GM18498 (cell line): ENCODE data around the gene TP73.

Experiments used
- ATAC-seq: cut with Tn5 transposase; IDR thresholded peaks from one replicate; pipeline ENCODE4 v1.9.1; 2021; ENCODE audit warnings: mild to moderate bottlenecking, moderate library complexity; ENCODE audit not compliant: unreplicated experiment

Gene TP73

DNA sequence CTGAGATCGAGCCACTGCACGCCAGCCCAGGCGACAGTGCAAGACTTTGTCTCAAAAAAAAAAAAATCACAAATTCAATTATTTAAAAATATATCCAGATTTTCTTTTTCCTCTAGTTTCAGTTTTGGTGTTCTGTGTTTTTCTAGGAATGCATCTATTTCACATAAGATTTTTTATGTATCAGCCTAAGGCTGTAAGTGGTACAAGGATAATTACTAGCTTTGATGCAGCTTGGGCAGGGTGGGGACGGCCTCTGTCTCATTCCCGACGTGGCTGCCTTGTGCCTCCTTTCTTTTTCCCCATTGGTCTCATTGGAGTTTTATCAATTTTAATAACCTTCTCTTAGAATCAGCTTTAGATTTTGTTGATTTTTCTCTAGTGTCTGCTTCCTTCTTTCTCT, 106.8 kb downstream of the TP73 start:
- ATAC-seq = no peak

DNA sequence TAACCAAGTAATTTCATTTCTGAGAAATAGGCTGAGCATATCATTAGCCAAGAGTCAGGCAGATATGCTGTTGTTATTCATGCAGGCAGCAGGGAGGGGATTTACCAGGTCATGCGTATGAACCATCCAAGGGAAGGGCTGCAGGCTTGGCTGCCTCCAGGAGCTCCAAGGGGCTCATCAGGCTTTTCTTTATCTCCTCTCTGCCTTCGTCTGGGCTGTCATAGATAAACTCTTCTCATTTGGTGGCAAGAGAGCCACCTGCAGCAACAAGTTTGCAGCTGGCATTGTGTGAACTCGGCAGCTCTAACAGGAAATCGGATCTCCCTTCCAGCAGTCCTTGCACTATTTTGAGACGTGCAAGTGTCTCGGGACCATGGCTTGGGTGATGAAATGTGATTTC, 107.5 kb downstream of the TP73 start:
- ATAC-seq = no peak

DNA sequence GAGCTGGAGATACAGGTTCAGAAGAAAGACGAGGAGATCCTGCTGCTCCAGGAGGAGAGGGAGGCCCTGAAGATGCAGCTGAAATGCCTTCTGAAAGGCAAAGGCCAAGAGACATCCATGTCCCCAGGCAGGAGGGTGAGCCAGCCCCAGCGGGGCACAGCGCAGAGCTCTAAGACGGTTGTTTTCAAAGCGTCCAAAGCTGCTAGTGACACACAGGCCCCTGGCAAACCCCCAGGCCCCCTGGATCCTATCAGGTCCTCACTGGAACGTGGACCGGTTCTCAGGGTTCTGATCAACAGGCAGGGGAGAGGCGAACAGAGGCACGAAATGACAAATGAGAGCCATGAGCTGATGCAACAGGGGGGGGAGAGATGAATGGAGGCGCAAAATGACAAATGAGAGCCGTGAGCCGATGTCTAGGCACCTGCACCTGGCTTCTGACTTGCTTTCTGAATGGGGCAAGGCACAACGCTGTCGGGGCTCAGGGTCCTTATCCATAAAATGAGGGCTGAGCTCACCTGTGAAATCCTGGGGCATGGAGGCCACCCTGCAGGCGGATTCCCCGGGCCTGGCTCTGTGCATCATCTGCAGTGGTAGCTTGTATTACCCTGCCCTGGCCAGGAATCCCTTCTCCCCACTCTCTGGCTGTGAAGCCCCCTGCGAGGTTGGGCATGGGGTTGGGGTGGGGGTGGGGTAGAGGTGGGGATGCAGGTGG, 109.1 kb downstream of the TP73 start:
- ATAC-seq = no peak

DNA sequence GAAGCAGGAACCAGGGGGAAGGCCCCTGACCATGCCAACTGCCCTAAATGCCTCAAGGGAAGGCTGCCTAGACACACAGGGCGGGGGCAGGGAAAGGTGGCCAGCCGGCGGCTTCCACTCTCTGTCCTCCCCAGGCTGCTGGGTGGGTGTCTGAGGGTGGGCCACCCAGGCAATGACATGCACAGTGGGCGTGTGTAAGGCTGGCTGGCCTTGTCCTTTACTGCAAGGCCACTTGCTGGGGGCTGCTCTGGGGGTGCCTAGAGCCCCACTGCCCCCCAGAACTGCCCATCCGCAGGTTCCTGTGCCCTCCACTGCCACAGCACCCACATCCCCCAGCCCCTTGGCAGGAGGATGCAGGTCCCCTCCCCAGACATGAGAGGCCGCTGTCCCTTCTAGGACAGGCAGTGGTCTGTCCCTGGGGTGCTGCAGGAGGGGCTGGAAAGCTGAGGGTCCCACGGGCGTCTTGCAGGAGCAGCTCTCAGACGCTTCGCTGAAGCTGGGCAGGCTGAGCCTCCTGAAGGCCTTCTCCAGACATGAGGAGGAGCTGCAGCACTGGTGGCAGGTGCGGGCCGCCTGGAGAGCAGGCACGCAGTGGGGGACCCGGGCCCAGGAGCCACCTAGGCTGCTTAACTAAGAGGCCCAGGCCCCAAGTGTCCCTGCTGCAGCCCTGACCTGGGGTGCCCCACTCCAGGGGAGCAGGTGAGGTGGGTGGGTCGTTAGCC, 110.0 kb downstream of the TP73 start:
- no peak for ATAC-seq

DNA sequence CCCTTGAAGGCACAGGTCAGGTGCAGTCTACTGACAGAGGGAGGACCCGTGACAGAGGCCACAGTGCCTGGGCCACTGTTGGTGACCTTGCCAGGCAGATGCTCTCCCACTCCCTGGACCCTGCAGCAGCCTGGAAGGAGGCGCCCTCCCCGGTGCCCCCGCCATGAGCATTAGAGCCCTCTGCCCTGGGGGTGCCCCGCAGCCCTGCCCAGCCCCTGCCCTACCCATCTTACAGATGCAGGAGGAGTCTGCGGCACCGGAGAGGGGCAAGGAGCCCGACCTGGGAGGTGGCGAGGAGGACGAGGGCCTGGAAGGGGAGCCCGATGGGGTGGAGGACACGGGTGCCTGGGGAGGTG, 110.5 kb downstream of the TP73 start:
- no peak for ATAC-seq

DNA sequence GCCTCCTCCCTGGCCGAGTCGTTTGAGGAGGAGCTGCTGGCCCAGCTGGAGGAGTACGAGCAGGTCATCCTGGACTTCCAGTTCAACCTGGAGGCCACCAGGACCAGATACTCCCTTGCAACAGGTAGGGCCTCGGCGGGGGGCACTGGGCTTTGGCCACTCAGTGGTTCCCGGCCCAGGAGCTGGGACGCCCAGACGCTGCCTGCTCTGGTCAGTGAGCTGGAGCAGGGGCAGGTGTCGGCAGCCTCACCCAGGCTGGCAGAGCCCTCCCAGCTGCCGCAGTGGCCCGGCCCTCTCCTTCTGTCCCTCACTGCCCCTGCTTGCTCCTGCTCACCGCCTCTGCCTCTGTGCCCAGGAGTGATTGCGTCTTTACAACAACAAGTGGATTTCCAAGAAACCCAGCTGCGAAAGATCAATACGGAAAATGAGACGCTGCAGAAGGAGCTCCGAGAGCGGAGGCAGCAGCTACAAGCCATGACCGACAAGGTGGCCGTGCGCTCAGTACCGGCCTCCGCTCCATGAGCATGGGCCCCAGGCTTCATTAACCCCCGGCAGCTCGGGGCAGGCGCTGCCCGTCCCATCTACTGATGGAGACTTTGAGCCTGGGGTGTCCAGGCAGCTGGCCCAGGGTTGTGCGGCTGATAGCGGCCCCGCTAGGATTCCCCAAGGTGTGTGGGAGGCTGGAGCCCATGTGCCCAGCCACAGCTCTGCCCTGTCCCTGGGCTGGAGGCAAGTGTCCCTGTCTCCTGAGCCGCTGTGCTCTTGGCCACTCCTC, 111.2 kb downstream of the TP73 start:
- ATAC-seq = no peak

DNA sequence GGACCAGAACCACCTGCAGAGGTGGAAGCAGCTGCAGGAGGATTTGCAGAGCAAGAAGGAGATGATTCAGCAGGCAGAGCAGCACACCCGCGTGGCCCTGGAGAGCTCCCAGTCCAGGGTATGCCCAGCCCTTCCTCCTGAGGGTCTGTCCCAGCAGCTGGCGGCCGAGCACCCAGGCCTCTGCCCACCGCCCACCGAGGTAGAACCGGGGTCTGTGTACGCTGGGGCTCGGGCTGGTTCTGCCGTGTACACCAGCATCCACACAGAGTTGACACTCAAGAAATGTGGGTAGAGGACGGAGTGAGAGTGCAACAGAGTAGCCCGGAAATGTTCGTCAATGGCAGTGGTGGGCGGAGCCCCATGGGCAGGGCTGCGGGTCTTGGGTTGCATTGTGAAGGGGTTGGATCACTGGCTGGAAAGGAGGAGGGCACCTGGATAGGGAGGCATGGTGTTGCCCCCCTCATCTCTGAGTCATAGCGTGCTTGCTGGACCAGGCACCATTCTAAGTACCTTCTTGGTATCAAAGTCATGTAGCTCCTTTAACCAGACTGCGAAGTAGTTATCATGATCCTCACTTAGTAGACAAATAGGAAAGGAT, 115.1 kb downstream of the TP73 start:
- no peak for ATAC-seq

DNA sequence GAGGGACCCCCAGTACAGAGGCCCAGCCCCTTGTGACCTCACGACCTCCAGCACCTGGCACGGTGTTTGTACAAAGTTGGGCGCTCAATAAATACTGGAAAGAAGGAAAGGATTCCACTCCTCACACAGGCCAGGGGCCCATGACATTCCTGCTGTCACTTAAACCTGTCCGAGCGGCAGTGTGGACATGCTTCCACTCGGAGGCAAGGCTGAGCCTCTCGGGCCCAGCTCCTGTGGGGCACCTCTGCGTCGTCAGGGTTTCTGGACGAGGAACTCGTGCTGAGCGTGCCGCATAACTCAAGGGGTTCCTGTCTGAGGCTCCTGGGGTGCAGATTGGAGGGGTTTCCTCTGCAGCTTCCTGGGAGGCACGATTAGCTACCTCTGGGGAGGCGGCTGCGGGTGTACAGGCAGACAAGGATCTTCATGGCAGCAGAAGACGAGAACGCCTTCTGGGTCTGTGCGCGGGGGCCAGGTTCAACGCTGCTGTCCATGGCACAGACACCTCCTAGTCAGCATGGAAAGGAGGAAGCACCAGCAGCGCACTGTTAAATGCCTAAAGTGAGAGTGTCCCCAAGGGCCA, 116.6 kb downstream of the TP73 start:
- no peak for ATAC-seq

DNA sequence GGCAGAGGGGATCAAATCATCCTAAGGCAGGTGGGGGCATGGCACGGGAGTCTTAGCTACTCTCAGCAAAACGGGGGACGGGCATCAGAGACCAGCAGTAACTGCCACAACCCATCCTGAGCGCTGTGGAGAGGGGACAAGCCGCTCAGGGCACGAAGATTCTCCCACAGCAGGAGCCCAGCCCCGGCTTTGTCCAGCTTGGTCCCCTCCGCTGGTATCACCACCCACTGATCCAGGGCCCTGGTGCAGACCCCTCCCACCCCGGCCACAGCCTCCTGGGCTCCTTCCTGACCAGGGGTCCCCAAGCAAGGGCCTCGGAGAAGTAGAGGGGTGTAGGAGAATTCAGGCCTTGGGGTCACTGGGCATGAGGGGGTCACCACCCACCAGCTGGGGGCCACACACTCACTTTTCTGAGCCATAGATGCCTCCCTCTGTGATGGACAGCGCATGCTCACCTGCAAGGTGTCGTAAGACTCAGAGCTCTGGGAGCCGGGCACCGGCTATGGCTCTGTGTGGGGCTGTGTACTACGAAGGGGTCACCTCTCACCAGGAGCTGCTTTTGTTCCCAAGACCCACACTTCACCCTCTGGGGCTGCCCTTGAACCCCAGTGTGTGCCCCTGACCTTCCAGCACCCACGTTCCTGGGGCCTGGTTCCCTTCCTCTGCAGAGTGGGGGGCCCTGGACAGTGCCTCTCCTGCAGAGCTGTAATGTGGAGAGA, 117.9 kb downstream of the TP73 start:
- ATAC-seq = no peak

DNA sequence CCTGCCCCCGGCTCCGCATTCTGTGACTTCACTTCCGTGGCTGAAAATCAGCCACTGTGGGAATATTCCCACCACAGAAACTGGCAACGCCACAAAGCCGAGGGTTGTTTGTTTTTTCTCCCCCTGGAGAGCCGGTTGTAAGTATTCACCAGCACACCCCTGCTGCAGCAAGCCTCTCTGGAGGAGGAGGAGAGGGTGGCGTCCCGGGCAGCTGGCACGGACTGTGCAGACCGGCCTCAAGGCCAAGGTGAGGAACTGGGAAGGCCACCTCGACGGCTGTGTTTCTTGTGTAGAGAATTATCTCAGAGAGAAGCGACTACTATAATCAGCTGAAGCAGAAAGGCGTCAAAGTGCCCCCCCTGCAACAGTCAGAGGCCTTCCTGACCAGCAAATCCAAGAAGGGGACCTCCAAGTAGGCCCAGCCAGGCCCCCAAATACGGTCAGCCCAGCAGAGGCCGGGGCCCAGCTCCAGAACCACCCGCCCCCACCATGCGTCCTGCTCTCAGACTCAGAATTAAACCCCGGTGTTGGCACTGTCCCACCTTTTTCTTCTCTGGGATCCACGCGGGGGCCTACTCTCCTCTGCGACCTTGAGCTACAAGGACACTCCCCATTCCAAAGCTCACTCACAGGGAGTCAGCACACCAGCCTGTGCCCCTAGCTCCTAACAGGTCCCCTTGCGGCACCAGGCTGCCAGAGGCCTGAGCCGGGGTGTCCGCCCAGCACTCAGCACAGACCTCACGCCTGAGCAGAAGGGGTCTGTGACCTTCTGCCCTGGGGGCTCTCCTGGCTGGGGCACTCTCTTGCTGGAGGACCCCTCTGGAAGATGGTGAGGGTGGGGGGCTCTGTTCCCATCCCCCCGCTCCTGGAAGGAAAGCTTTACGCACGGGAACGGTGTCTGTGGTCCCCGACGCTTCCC, 119.1 kb downstream of the TP73 start:
- ATAC-seq = no peak

DNA sequence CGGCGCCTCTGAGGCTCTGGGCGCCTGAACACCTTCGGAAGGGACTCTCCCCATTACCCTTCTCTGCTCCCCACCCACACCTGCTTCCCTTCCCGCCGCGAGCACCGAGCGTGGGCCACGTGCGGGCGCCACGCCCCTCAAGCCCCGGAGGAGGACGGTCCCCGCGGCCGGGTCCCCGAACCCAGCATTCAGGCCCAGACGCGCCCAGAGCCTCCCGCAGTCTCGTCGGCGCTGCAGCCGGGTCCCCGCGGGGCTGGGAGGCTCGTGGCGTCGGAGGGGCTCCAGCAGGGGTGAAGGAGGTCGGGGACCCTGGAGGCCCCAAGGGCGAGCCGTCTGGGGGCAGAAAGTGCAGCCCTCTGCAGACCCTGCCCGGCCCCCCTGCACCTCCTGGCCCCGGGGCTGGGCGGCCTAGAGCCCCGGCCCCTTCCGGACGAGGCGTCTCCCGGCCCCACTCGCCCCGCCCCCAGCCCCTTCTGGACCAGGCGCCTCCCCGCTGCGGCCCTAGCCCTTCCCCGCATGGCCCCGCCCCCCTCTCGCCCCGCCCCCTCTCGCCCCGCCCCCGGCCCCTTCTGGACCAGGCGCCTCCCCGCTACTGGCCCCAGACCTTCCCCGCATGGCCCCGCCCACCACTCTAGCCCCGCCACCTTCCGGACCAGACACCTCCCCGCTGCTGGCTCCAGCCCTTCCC, 119.9 kb downstream of the TP73 start:
- ATAC-seq = peak; percentile 65

DNA sequence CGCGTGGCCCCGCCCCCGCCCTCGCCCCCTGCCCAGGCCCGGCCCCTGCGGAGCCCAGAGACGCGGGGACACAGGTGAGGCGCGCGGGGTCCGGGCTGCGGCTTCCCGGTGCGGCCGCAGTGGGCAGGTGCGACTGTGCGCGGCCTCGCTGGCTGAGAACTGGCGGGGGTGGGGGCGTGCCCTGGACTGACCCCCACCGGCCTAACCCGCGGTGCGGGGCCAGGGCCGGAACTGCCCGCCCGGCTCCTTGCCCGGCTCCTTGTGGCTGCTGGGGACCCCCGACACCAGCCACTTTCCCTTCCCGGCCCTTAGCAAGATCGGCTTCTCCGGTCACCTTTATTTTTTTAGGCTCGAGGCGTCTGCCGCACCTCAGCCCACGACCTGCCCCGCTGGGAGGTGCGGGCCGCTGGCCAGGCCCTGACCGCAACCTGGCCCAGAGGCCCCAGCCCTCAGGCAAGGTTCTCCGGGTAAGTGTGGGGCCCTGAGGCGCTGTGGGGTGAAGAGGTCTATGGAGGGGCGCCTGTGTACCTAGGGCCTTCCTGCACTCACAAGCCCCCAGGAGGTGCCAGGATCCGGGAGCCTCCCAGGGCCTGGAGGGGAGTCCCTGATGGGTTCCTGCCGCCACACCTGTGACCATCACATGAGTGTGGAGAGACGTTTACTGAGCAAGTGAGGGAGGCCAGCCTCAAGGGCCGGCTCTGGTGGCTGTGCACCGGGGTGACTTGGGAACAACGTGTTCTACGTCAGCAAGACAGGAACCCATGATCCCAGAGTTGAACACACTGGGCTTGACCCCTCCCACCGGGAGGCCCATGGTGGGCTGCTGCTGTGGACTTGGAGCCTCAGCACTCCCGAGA, 120.6 kb downstream of the TP73 start, which contains the start of gene SMIM1:
Gene SMIM1, plus strand, starts transcription at position 35 of the 857 bp plus-strand sequence. CDS start 2,625 bp downstream, outside the sequence.
- peak; percentile 24 for ATAC-seq

DNA sequence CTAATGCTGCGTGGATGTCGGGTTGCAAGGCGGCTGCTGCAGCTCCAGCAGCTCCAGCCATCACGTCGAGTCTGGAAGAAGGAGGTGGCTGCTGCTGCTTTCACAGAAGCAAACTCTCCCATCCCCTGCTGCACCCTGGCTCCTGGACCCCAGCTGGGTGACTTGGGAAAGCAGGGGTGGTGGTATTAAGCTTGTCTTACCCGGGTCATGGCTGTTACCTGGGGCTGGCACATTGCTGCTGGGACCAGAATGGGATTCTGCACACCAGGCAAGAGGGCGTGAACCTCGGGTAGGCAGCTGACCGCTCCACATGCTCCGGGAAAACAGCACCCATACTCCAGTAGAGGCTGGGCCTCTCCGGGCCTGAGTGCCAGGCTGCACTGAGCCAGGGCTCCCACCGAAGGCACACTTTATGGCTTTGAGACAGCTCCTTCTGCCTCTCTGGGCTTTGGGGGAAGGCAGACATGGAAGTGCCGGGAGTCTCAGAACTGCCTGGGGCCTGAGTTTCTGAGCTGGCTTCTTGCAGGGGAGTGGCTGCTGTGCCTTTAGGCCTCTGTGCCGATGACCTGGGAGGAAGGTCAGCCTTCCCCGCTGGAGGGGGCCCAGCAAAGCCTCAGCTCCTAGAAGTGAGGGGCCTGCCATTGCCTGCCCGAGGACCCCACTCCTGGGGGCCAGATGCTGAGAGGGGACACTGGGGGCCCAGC, 121.4 kb downstream of the TP73 start:
- ATAC-seq = no peak

DNA sequence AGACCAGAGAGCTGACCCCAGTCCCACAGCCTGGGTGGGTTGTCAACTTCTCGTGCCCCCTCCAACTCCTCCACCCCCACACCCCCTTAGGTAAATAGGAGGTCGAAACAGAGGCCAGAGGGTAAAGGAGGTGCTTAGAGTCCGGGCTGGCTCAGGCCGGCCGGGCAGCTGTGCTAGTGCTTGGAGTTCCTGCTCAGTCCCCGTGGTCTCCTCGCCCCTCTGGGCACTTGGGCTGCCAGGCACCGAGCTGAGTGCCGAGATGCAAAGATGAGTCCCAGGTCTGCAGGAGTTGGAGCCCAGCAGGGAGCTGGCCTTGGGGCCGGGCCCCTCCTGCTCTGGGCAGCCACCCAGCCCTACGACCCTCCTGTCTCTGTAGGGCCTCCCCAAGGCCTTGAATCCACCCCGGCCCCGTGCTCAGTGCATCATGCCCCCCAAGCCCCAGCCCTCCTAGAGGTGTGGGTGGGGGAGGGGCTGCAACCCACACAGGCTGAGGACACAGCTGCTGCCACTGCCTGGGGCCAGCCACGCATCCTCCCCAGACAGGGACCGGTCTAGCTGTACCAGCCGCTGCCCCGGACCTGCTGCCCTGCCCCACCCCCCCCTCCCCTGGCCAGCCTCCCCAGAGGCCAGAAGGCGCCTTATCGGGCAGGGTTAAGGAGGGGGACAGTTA, 122.1 kb downstream of the TP73 start:
- ATAC-seq = no peak

DNA sequence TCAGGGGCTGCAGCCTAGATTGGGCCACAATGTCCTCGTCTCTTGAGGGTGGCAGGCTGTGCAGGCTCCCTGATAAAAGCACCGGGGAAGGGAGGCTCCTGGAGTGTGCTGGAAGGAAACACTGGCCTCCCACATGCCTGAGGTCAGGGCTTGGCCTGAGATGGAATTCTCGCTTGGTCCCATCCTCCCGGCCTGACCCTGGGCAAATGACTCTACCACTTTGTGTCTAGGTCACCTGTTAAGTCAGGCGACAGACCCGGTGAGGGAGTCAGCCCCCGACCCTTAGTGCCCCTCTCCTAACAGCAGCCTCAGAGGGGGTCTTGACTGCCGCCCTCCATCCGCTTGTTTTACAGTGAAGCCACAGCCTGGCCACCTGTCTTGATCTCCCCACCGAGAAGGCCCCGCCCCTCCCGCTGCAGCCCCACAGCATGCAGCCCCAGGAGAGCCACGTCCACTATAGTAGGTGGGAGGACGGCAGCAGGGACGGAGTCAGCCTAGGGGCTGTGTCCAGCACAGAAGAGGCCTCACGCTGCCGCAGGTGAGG, 122.7 kb downstream of the TP73 start:
- no peak for ATAC-seq

DNA sequence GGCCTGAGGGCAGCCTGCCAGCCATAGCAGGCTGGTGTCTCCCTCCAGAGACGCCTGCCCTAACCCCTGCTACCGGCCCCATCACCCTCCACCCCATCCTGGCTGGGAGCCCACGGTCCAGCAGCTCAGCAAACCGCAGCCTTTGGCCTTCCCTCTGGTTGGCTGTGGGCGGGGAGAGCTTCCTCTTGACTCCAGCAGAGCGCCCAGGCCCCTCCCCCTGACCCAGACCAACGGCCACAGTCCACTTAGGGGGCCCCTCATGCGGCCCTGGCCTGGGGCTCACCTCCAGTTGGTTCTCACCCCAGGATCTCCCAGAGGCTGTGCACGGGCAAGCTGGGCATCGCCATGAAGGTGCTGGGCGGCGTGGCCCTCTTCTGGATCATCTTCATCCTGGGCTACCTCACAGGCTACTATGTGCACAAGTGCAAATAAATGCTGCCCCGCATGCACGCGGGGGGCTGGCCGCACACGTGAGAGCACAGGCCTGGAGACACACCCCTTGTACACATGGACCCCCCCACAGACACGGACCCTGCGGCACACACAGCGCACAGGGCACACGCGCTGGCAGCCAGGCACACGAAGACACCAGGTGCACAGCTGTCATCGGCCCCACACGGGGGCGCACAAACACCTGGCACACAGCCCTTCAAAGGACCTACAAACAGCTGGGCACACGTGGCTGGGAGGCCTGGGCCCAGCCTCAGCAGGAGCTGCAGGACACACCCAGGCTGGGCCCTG, 123.3 kb downstream of the TP73 start:
- no peak for ATAC-seq
